ENCODE data around the gene NFS1.
A peak's percentile ranks its signal among the peaks of the same experiment; 100 is the strongest.

GRCh38 chr20:35664466-35665206, 34.5 kb downstream of the NFS1 start, which contains the start of the genes CPNE1 and RBM12:
- TF ChIP-seq JUN (IDR thresholded peaks at IDR 0.05; ENCODE audit: low read depth, low read length), result no peak
- TF ChIP-seq POLR2A (IDR thresholded peaks at IDR 0.05; ENCODE audit: control extremely low read depth in 1 of 2, low read depth in 2 of 2, low read length in 2 of 2), result peak; percentile 95 to 96
- TF ChIP-seq TAF7 (optimal IDR thresholded peaks at IDR 0.05; ENCODE audit: borderline replicate concordance, low read depth, low read length), result peak; percentile 95
- no peak for TF ChIP-seq SUZ12 (IDR thresholded peaks at IDR 0.05; ENCODE audit: low read length)
- TF ChIP-seq EZH2 (IDR thresholded peaks at IDR 0.05; ENCODE audit: low read depth, low read length, severe bottlenecking), result no peak
- no peak for TF ChIP-seq KDM1A (IDR thresholded peaks at IDR 0.05; ENCODE audit: borderline replicate concordance, low read length)
- no peak for TF ChIP-seq SAP30 (IDR thresholded peaks at IDR 0.05; ENCODE audit: insufficient read depth, insufficient replicate concordance, low read length)
- peak; percentile 86 for TF ChIP-seq CREB1 (IDR thresholded peaks at IDR 0.05)
- no peak for TF ChIP-seq USF2 (IDR thresholded peaks at IDR 0.05; ENCODE audit: low read length)
- no peak for TF ChIP-seq RNF2 (IDR thresholded peaks at IDR 0.05; ENCODE audit: borderline replicate concordance, low read depth, low read length, missing control alignments, poor library complexity, severe bottlenecking)
- TF ChIP-seq EP300 (IDR thresholded peaks at IDR 0.05; ENCODE audit: borderline replicate concordance in 1 of 2, low read depth in 2 of 2, low read length in 2 of 2), result peak in 1 of 2 experiments; percentile 22; a peak in 1 of 3 replicates
- no peak for TF ChIP-seq CHD7 (IDR thresholded peaks at IDR 0.05; ENCODE audit: insufficient replicate concordance, low read length)
- no peak for TF ChIP-seq CTCF (IDR thresholded peaks at IDR 0.05; ENCODE audit: control extremely low read depth in 1 of 3, insufficient read depth in 1 of 3, low read depth in 1 of 3, low read length in 3 of 3)
- TF ChIP-seq SIX5 (IDR thresholded peaks at IDR 0.05; ENCODE audit: low read depth, low read length), result no peak
